ENCODE data around the gene SIDT2. TPM values are rescaled to one million over a fixed set of nuclear protein-coding genes. Genes with fewer than 3 reads are reported as not detected.
"Not testable (repeated sequence)": the region's sequence is repeated elsewhere in the genome, so short reads cannot be mapped to it uniquely, and the experiment has no call there.

SIDT2 gene
- total RNA-seq, 1 donor from 2014 or later: 16.2 TPM

DNA sequence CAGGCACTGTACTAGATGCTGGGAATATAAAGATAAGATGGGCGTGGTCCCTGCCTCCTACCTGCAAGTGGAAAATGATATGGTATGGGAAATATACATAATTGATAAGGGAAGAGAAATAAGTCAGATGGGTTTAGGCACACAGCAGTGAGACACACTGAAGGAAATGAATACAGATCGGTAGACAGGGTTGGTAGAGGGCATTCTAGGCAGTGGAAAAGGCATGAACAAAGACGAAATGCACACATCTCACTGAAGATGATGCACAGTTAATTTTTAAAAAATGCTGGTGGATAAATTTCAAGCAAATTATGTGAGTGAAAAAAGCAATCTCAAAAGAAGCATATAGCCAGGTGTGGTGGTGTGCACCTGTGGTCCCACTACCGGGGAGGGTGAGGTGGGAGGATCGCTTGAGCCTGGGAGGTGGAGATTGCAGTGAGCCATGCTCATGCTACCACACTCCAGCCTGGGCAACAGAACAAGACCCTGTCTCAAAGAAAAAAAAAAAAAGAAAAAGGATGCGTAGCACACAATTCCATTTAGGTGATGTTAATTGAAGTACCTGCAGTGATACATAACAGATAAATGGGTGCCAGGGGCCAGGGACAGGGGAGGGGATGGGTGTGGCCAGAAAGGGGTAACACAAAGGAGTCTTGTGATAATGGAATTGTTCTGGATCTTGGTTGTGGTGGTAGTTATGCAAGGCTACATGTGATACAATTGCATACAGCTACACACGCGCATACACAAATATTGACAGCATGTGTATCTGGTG lies 31.0 kb downstream of the SIDT2 start:
- H3K4me1 ChIP-seq (ENCODE audit: control insufficient read depth in 3 of 3, insufficient read depth in 3 of 3, low read length in 3 of 3); H3K4me3 ChIP-seq (ENCODE audit: low read length in 3 of 3); H3K27ac ChIP-seq (ENCODE audit: low read depth, low read length); H3K27me3 ChIP-seq (ENCODE audit: control insufficient read depth in 3 of 3, insufficient read depth in 3 of 3, low read length in 3 of 3); H3K9ac ChIP-seq (ENCODE audit: low read depth in 1 of 3, low read length in 3 of 3); H3K9me3 ChIP-seq (ENCODE audit: control insufficient read depth in 3 of 3, low read length in 3 of 3): not testable (repeated sequence)
- peaks cover 16 to 32% (median 24%) of the 10 kb centered on the region in 3 donors for H3K36me3 ChIP-seq (ENCODE audit: control insufficient read depth in 3 of 3, insufficient read depth in 3 of 3, low read length in 3 of 3)

- Histone ChIP-seq H3K4me1 (ENCODE audit: control insufficient read depth in 3 of 3, insufficient read depth in 3 of 3, low read length in 3 of 3) (no peaks in the 10 kb centered on the region), H3K9ac (ENCODE audit: low read depth in 1 of 3, low read length in 3 of 3) (no peak overlapping the region), H3K9me3 (ENCODE audit: control insufficient read depth in 3 of 3, low read length in 3 of 3) (no peaks in the 10 kb centered on the region), H3K36me3 (ENCODE audit: control insufficient read depth in 3 of 3, insufficient read depth in 3 of 3, low read length in 3 of 3) (peaks cover 16 to 32% (median 28%) of the 10 kb centered on the region in 3 donors), H3K4me3 (ENCODE audit: low read length in 3 of 3) (no peak overlapping the region), H3K27me3 (ENCODE audit: control insufficient read depth in 3 of 3, insufficient read depth in 3 of 3, low read length in 3 of 3) (no peaks in the 10 kb centered on the region), H3K27ac (ENCODE audit: low read depth, low read length) (no peak overlapping the region)
These were observed 32.1 kb downstream of the SIDT2 start for GRCh38 chr11:117210620-117211019.

GRCh38 chr11:117212697-117213355 lies 34.3 kb downstream of the SIDT2 start:
- peaks cover 6 to 13% (median 8%) of the 10 kb centered on the region in 3 donors for H3K4me1 ChIP-seq (ENCODE audit: control insufficient read depth in 3 of 3, insufficient read depth in 3 of 3, low read length in 3 of 3)
- H3K27ac ChIP-seq (ENCODE audit: low read depth, low read length): no peak overlapping the region
- no peak overlapping the region for H3K9ac ChIP-seq (ENCODE audit: low read depth in 1 of 3, low read length in 3 of 3)
- peaks cover 32 to 50% (median 44%) of the 10 kb centered on the region in 3 donors for H3K36me3 ChIP-seq (ENCODE audit: control insufficient read depth in 3 of 3, insufficient read depth in 3 of 3, low read length in 3 of 3)
- H3K27me3 ChIP-seq (ENCODE audit: control insufficient read depth in 3 of 3, insufficient read depth in 3 of 3, low read length in 3 of 3): no peaks in the 10 kb centered on the region
- no peaks in the 10 kb centered on the region for H3K9me3 ChIP-seq (ENCODE audit: control insufficient read depth in 3 of 3, low read length in 3 of 3)
- no peak overlapping the region for H3K4me3 ChIP-seq (ENCODE audit: low read length in 3 of 3)

GRCh38 chr11:117214404-117215110 lies 36.0 kb downstream of the SIDT2 start:
- H3K4me3 ChIP-seq (ENCODE audit: low read length in 3 of 3): no peak overlapping the region
- H3K27me3 ChIP-seq (ENCODE audit: control insufficient read depth in 3 of 3, insufficient read depth in 3 of 3, low read length in 3 of 3): no peaks in the 10 kb centered on the region
- no peak overlapping the region for H3K27ac ChIP-seq (ENCODE audit: low read depth, low read length)
- no peak overlapping the region for H3K9ac ChIP-seq (ENCODE audit: low read depth in 1 of 3, low read length in 3 of 3)
- no peaks in the 10 kb centered on the region for H3K9me3 ChIP-seq (ENCODE audit: control insufficient read depth in 3 of 3, low read length in 3 of 3)
- H3K36me3 ChIP-seq (ENCODE audit: control insufficient read depth in 3 of 3, insufficient read depth in 3 of 3, low read length in 3 of 3): peaks cover 50 to 67% (median 60%) of the 10 kb centered on the region in 3 donors
- H3K4me1 ChIP-seq (ENCODE audit: control insufficient read depth in 3 of 3, insufficient read depth in 3 of 3, low read length in 3 of 3): peaks cover 19 to 28% (median 23%) of the 10 kb centered on the region in 3 donors

GRCh38 chr11:117217141-117218084 lies 38.9 kb downstream of the SIDT2 start:
- H3K4me3 ChIP-seq (ENCODE audit: low read length in 3 of 3): peak overlapping the region in 1 of 3 donors; percentile 20
- peaks cover 51 to 58% (median 55%) of the 10 kb centered on the region in 3 donors for H3K36me3 ChIP-seq (ENCODE audit: control insufficient read depth in 3 of 3, insufficient read depth in 3 of 3, low read length in 3 of 3)
- H3K27ac ChIP-seq (ENCODE audit: low read depth, low read length): peak overlapping the region; percentile 92
- H3K9me3 ChIP-seq (ENCODE audit: control insufficient read depth in 3 of 3, low read length in 3 of 3): no peaks in the 10 kb centered on the region
- peak overlapping the region in 1 of 3 donors; percentile 58 for H3K9ac ChIP-seq (ENCODE audit: low read depth in 1 of 3, low read length in 3 of 3)
- peaks cover 48 to 56% (median 51%) of the 10 kb centered on the region in 3 donors for H3K4me1 ChIP-seq (ENCODE audit: control insufficient read depth in 3 of 3, insufficient read depth in 3 of 3, low read length in 3 of 3)
- H3K27me3 ChIP-seq (ENCODE audit: control insufficient read depth in 3 of 3, insufficient read depth in 3 of 3, low read length in 3 of 3): no peaks in the 10 kb centered on the region

DNA sequence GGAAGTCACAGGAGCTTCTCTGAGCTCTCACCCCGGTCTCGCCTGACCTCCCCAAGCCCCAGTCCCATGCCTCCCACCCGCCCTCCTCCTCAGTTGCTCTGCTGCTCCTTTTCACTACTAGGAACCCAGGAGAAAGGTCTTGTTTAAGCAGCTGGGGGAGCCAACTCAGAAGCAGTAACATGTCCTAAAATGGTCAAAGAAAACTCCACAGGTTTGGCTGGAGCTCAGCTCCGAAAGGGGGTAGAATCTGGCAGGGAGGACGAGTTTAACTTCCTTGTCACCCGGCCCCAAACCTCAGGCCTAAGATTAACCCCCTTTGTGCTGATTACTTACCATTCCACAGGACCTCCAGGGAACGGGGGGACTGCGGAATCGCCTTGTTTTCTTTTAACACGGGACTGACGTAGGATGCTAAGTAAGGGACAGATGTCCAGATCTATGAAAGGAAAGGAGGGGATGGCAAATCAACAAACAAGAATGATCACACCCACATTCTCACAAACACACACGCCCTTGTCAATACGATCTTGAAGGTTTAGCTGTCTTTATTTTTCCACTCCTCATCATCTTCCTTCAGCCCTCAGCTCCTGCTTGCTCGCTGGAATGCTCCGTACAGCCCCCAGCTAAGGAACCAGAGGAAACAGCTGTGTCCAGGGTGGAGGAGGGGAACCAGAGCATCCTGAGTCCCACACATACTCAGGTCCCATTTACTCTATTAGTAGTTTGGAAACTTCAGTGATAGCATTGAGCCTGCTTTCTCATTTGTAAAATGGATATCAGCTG lies 39.8 kb downstream of the SIDT2 start:
- Histone ChIP-seq H3K9me3 (ENCODE audit: control insufficient read depth in 3 of 3, low read length in 3 of 3) (no peaks in the 10 kb centered on the region), H3K27me3 (ENCODE audit: control insufficient read depth in 3 of 3, insufficient read depth in 3 of 3, low read length in 3 of 3) (no peaks in the 10 kb centered on the region), H3K36me3 (ENCODE audit: control insufficient read depth in 3 of 3, insufficient read depth in 3 of 3, low read length in 3 of 3) (peaks cover 50 to 56% (median 52%) of the 10 kb centered on the region in 3 donors), H3K27ac (ENCODE audit: low read depth, low read length) (peak overlapping the region; percentile 92), H3K4me1 (ENCODE audit: control insufficient read depth in 3 of 3, insufficient read depth in 3 of 3, low read length in 3 of 3) (peaks cover 53 to 60% (median 58%) of the 10 kb centered on the region in 3 donors), H3K9ac (ENCODE audit: low read depth in 1 of 3, low read length in 3 of 3) (peak overlapping the region in 2 of 3 donors; percentile 42 to 47), H3K4me3 (ENCODE audit: low read length in 3 of 3) (no peak overlapping the region)

DNA sequence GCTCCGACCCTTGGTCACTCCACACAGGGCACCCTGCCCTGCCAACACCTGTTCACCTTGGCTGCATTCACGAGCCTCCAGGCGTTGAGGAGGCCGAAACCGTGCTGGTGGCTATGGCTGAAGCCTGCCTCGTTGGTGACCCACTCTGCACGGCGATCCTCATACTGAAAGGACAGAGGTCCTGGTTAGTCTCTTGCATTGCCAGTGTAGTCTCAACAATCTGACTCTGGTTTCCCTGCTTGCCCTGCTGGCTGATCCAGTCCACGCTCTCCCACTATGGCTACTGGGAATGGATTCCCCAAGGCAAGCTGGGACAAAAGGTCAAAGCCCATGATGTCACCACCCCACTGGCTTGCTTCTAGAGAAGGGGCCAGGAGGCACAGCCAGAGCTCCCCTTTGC lies 40.5 kb downstream of the SIDT2 start:
- H3K27ac ChIP-seq (ENCODE audit: low read depth, low read length): peak overlapping the region; percentile 92
- no peaks in the 10 kb centered on the region for H3K27me3 ChIP-seq (ENCODE audit: control insufficient read depth in 3 of 3, insufficient read depth in 3 of 3, low read length in 3 of 3)
- peak overlapping the region in 2 of 3 donors; percentile 42 to 47 for H3K9ac ChIP-seq (ENCODE audit: low read depth in 1 of 3, low read length in 3 of 3)
- H3K9me3 ChIP-seq (ENCODE audit: control insufficient read depth in 3 of 3, low read length in 3 of 3): no peaks in the 10 kb centered on the region
- no peak overlapping the region for H3K4me3 ChIP-seq (ENCODE audit: low read length in 3 of 3)
- peaks cover 55 to 60% (median 55%) of the 10 kb centered on the region in 3 donors for H3K36me3 ChIP-seq (ENCODE audit: control insufficient read depth in 3 of 3, insufficient read depth in 3 of 3, low read length in 3 of 3)
- H3K4me1 ChIP-seq (ENCODE audit: control insufficient read depth in 3 of 3, insufficient read depth in 3 of 3, low read length in 3 of 3): peaks cover 56 to 60% (median 58%) of the 10 kb centered on the region in 3 donors

DNA sequence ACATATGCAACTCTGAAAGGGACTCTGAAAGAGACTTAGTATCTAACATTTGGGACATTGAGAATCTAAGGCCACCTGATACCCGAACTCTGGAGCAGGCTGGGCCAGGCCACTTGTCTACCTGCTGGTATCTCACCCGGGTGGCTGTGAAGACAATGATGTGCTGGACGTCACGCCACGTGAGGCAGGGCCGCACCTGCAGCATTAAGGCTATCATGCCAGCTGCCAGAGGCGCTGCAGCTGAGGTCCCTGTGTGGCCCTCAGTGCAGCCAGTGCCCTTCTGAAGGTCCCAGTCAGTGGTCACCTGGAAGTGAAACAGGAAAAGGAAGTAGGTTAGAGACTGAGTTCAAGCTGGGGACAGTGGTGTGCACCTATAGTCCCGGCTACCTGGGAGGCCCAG lies 40.9 kb downstream of the SIDT2 start:
- H3K27ac ChIP-seq (ENCODE audit: low read depth, low read length): peak overlapping the region; percentile 92
- H3K9ac ChIP-seq (ENCODE audit: low read depth in 1 of 3, low read length in 3 of 3): no peak overlapping the region
- no peak overlapping the region for H3K4me3 ChIP-seq (ENCODE audit: low read length in 3 of 3)
- H3K27me3 ChIP-seq (ENCODE audit: control insufficient read depth in 3 of 3, insufficient read depth in 3 of 3, low read length in 3 of 3): no peaks in the 10 kb centered on the region
- H3K9me3 ChIP-seq (ENCODE audit: control insufficient read depth in 3 of 3, low read length in 3 of 3): no peaks in the 10 kb centered on the region
- peaks cover 53 to 60% (median 55%) of the 10 kb centered on the region in 3 donors for H3K36me3 ChIP-seq (ENCODE audit: control insufficient read depth in 3 of 3, insufficient read depth in 3 of 3, low read length in 3 of 3)
- H3K4me1 ChIP-seq (ENCODE audit: control insufficient read depth in 3 of 3, insufficient read depth in 3 of 3, low read length in 3 of 3): peaks cover 56 to 60% (median 58%) of the 10 kb centered on the region in 3 donors

All from skeletal muscle tissue (tissue), 4 donors.